NT2/D1 (cell line): ENCODE measurements around the gene SLC30A10.
"Not testable (repeated sequence)": the region's sequence is repeated elsewhere in the genome, so short reads cannot be mapped to it uniquely, and the experiment has no call there.

ENCODE experiments used
- SUZ12 ChIP-seq: IDR thresholded peaks from 2 replicates; pipeline ENCODE4 v1.6.1; 2011; ENCODE audit not compliant: insufficient read length, insufficient read depth; ENCODE audit errors: extremely low read depth
- ZNF274 ChIP-seq: IDR thresholded peaks from 2 replicates; pipeline ENCODE4 v1.6.1; 2011; ENCODE audit warnings: mild to moderate bottlenecking, low read depth, low read length

- TF ChIP-seq SUZ12, ZNF274: not testable (repeated sequence)
These were observed 39.7 kb downstream of the SLC30A10 start for GRCh38 chr1:219888667-219889066.
